HCT116 (cell line): ENCODE measurements around the gene IFT57. TPM values are rescaled to one million over a fixed set of nuclear protein-coding genes. Genes with fewer than 3 reads are reported as not detected.

Experiments used
- ATAC-seq: fragments of 200-7000 bp; cut with Tn5 transposase; 2 replicates; pipeline ENCODE4 v1.9.1; 2020; ENCODE audit warnings: mild to moderate bottlenecking, moderate library complexity
- BruUV-seq: library from RNA; stranded (reverse); fragments of 400-500 nt; replicated peaks from 2 replicates; lab custom pipeline; 2021; lab: Mats Ljungman, UMichigan
- CTCF ChIA-PET: fragments of 300-600 bp; sonication (Branson Sonifier 250); formaldehyde crosslinking; loops from one replicate; lab custom pipeline; 2021; ENCODE audit warnings: antibody characterized with exemption; lab: Charles Lee
- POLR2A ChIA-PET: fragments of 300-600, 350-600 bp; sonication (Branson Sonifier 250); formaldehyde crosslinking; loops from one replicate; lab custom pipeline; 2021; ENCODE audit warnings: antibody characterized with exemption; lab: Charles Lee
- RAD21 ChIA-PET, 2 experiments: fragments of 300-600 bp; sonication (Branson Sonifier 250); formaldehyde crosslinking; loops; one replicate each; lab custom pipeline; 2023; ENCODE audit warnings: low total read pairs in 2 of 2; ENCODE audit not compliant: uncharacterized antibody in 2 of 2, unreplicated experiment in 2 of 2, low non-redundant PET in 1 of 2; lab: Charles Lee
- DNase-seq: peaks from one replicate; pipeline ENCODE4 v3.0.0-alpha.2; 2010; ENCODE audit warnings: low read depth, low spot score
- H2AFZ ChIP-seq: fragments of 200-600 bp; shearing (Covaris generic), sonication (generic); 2 replicates; pipeline ENCODE4 v1.6.1; 2017; ENCODE audit warnings: low read depth, mixed run types, mixed read lengths, antibody characterized with exemption, low read length; ENCODE audit not compliant: poor library complexity, severe bottlenecking
- H3K27ac ChIP-seq: 2 replicates; pipeline ENCODE4 v1.5.1; 2012; ENCODE audit warnings: low read depth, low read length
- H3K27me3 ChIP-seq: fragments of 200-600 bp; sonication (generic); 2 replicates; pipeline ENCODE4 v1.6.1; 2016; ENCODE audit warnings: mixed run types, low read length, mixed read lengths; ENCODE audit not compliant: insufficient read depth
- H3K36me3 ChIP-seq, 2 experiments: fragments of 200-500 bp in 1 of 2; fragments of 200-600 bp in 1 of 2; sonication (Bioruptor generic) in 1 of 2; sonication (generic) in 1 of 2; 2 replicates each; pipeline versions ENCODE4 v1.5.1 to v1.6.1; 2014 to 2016; ENCODE audit warnings: low read length in 2 of 2, inconsistent platforms in 1 of 2, mixed read lengths in 1 of 2, mixed run types in 1 of 2; ENCODE audit not compliant: insufficient read depth in 2 of 2, control insufficient read depth in 1 of 2
- H3K4me1 ChIP-seq, 2 experiments: fragments of 200-600 bp in 1 of 2; sonication (generic) in 1 of 2; 2 replicates each; pipeline versions ENCODE4 v1.5.1 to v1.6.1; 2012 to 2017; ENCODE audit warnings: low read length in 2 of 2, inconsistent platforms in 1 of 2, mild to moderate bottlenecking in 1 of 2, mixed read lengths in 1 of 2, mixed run types in 1 of 2, moderate library complexity in 1 of 2; ENCODE audit not compliant: insufficient read depth in 2 of 2, control insufficient read depth in 1 of 2
- H3K4me2 ChIP-seq: fragments of 200-600 bp; sonication (generic); 2 replicates; pipeline ENCODE4 v1.6.1; 2017; ENCODE audit warnings: mixed run types, low read length, mixed read lengths
- H3K4me3 ChIP-seq, 2 experiments: fragments of 200-600 bp in 1 of 2; sonication (generic) in 1 of 2; replicated peaks in 1 of 2; 2 replicates each; pipeline ENCODE4 v1.5.1; 2011 to 2016; ENCODE audit warnings: low read length in 2 of 2, control low read depth in 1 of 2, low read depth in 1 of 2, mild to moderate bottlenecking in 1 of 2, mixed read lengths in 1 of 2, mixed run types in 1 of 2
- H3K79me2 ChIP-seq: fragments of 200-600 bp; sonication (generic); 2 replicates; pipeline ENCODE4 v1.6.1; 2017; ENCODE audit warnings: mild to moderate bottlenecking, mixed run types, low read length, moderate library complexity, mixed read lengths; ENCODE audit not compliant: insufficient read depth
- H3K9ac ChIP-seq: fragments of 200-600 bp; sonication (generic); 2 replicates; pipeline ENCODE4 v1.6.1; 2016; ENCODE audit warnings: low read length, mixed read lengths
- H3K9me2 ChIP-seq: fragments of 200-600 bp; sonication (generic), shearing (Covaris generic); 2 replicates; pipeline ENCODE4 v1.6.1; 2017; ENCODE audit warnings: mixed run types, mild to moderate bottlenecking, moderate library complexity; ENCODE audit not compliant: insufficient read depth
- H3K9me3 ChIP-seq, 2 experiments: fragments of 200-500 bp in 1 of 2; fragments of 200-600 bp in 1 of 2; sonication (Bioruptor generic) in 1 of 2; sonication (generic) in 1 of 2; 2 replicates each; pipeline ENCODE4 v1.6.1; 2014 to 2017; ENCODE audit warnings: low read length in 2 of 2, mixed read lengths in 2 of 2, inconsistent platforms in 1 of 2, low read depth in 1 of 2, mild to moderate bottlenecking in 1 of 2, mixed run types in 1 of 2, moderate library complexity in 1 of 2; ENCODE audit not compliant: control insufficient read depth in 1 of 2, insufficient read depth in 1 of 2
- H4K20me1 ChIP-seq: fragments of 200-600 bp; sonication (generic), shearing (Covaris generic); 2 replicates; pipeline ENCODE4 v1.6.1; 2017; ENCODE audit warnings: mixed run types, mild to moderate bottlenecking, moderate library complexity; ENCODE audit not compliant: insufficient read depth
- CBX3 ChIP-seq: IDR thresholded peaks from 2 replicates; pipeline ENCODE4 v1.6.1; 2012; ENCODE audit warnings: low read depth
- EZH2phosphoT487 ChIP-seq: fragments of 200-600 bp; IDR thresholded peaks from 2 replicates; pipeline ENCODE4 v1.6.1; 2018; ENCODE audit warnings: antibody characterized with exemption, borderline replicate concordance
- RAD21 ChIP-seq: IDR thresholded peaks from 2 replicates; pipeline ENCODE4 v1.6.1; 2012; ENCODE audit warnings: low read depth, mild to moderate bottlenecking
- SP1 ChIP-seq: IDR thresholded peaks from 2 replicates; pipeline ENCODE4 v1.6.1; 2012; ENCODE audit warnings: low read depth
- intact Hi-C: fragments of 100-400 bp; cut with micrococcal nuclease; formaldehyde crosslinking; loops from 2 replicates; pipeline ENCODE4 v1.10.0; 2022
- total RNA-seq: library from RNA; stranded (reverse); gene quantifications from one replicate; pipeline ENCODE4 v1.2.1, GENCODE V29; 2021; ENCODE audit not compliant: unreplicated experiment
- TF ChIP-seq, protein P1 (sequence below), 3 experiments: fragments of 200-600 bp in 1 of 3; sonication (generic) in 1 of 3; IDR thresholded peaks in 2 of 3; conservative IDR thresholded peaks in 1 of 3; 2 replicates each; pipeline ENCODE4 v1.5.1; 2012 to 2017; ENCODE audit warnings: low read depth in 2 of 3, low read length in 2 of 3, antibody characterized with exemption in 1 of 3, borderline replicate concordance in 1 of 3, control low read depth in 1 of 3, mild to moderate bottlenecking in 1 of 3, mixed read lengths in 1 of 3, mixed run types in 1 of 3, moderate library complexity in 1 of 3; ENCODE audit not compliant: insufficient read depth in 1 of 3
- TF ChIP-seq, protein P2 (sequence below): IDR thresholded peaks from 2 replicates; pipeline ENCODE4 v1.6.1; 2012; ENCODE audit warnings: low read depth

Gene IFT57
- total RNA-seq, 1 experiment from 2014 or later, result 38.4 TPM

DNA sequence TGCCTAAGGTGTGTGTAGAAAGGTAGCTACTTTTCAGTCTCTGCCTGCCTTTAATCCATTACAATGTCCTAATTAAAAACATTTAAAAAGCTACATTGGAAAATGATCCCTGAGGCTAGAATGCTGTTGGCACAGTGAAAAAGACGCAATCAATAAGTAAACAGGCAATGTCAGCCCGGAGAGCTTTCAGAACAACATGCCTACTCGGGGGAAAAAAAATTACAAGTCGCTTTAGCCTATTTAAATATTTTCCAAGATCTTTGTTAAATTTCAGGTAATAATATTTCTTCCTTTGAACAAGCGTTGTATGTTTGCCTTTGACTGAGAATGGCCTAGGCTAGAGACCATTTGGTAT, 84.8 kb downstream of the IFT57 start:
- Histone ChIP-seq H2AFZ (no peak overlapping the region), H3K27me3 (no peaks in the 10 kb centered on the region), H3K9ac (no peak overlapping the region), H3K4me3 (no peak overlapping the region), H3K4me2 (no peak overlapping the region), H3K4me1 (peaks cover 0 to 19% of the 10 kb centered on the region in 2 experiments), H4K20me1 (no peaks in the 10 kb centered on the region), H3K79me2 (no peaks in the 10 kb centered on the region), H3K27ac (no peak overlapping the region), H3K36me3 (no peaks in the 10 kb centered on the region), H3K9me3 (no peaks in the 10 kb centered on the region), H3K9me2 (no peaks in the 10 kb centered on the region)
- no peak for DNase-seq
- CTCF ChIA-PET, result no interaction called here
- no TSS peak for BruUV-seq
- RAD21 ChIA-PET, result no interaction called here
- POLR2A ChIA-PET, result no interaction called here
- TF ChIP-seq, protein P1, sequence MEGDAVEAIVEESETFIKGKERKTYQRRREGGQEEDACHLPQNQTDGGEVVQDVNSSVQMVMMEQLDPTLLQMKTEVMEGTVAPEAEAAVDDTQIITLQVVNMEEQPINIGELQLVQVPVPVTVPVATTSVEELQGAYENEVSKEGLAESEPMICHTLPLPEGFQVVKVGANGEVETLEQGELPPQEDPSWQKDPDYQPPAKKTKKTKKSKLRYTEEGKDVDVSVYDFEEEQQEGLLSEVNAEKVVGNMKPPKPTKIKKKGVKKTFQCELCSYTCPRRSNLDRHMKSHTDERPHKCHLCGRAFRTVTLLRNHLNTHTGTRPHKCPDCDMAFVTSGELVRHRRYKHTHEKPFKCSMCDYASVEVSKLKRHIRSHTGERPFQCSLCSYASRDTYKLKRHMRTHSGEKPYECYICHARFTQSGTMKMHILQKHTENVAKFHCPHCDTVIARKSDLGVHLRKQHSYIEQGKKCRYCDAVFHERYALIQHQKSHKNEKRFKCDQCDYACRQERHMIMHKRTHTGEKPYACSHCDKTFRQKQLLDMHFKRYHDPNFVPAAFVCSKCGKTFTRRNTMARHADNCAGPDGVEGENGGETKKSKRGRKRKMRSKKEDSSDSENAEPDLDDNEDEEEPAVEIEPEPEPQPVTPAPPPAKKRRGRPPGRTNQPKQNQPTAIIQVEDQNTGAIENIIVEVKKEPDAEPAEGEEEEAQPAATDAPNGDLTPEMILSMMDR (IDR thresholded peaks at IDR 0.05 in 2 of 3, conservative IDR thresholded peaks at IDR 0.05 in 1 of 3; ENCODE audit: borderline replicate concordance in 1 of 3, insufficient read depth in 1 of 3, low read depth in 2 of 3, low read length in 2 of 3), result no peak
- no peak for TF ChIP-seq SP1
- no peak for TF ChIP-seq RAD21
- TF ChIP-seq EZH2phosphoT487, result no peak
- no peak for TF ChIP-seq CBX3
- TF ChIP-seq, protein P2, sequence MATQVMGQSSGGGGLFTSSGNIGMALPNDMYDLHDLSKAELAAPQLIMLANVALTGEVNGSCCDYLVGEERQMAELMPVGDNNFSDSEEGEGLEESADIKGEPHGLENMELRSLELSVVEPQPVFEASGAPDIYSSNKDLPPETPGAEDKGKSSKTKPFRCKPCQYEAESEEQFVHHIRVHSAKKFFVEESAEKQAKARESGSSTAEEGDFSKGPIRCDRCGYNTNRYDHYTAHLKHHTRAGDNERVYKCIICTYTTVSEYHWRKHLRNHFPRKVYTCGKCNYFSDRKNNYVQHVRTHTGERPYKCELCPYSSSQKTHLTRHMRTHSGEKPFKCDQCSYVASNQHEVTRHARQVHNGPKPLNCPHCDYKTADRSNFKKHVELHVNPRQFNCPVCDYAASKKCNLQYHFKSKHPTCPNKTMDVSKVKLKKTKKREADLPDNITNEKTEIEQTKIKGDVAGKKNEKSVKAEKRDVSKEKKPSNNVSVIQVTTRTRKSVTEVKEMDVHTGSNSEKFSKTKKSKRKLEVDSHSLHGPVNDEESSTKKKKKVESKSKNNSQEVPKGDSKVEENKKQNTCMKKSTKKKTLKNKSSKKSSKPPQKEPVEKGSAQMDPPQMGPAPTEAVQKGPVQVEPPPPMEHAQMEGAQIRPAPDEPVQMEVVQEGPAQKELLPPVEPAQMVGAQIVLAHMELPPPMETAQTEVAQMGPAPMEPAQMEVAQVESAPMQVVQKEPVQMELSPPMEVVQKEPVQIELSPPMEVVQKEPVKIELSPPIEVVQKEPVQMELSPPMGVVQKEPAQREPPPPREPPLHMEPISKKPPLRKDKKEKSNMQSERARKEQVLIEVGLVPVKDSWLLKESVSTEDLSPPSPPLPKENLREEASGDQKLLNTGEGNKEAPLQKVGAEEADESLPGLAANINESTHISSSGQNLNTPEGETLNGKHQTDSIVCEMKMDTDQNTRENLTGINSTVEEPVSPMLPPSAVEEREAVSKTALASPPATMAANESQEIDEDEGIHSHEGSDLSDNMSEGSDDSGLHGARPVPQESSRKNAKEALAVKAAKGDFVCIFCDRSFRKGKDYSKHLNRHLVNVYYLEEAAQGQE, result no peak
- no peak for ATAC-seq
- intact Hi-C loops, result no loop called here
